Activated CD8-positive, alpha-beta memory T cell treated with anti-CD3 and anti-CD28 coated beads for 4 hours (primary cell): ENCODE measurements around the gene ZBP1.

Source experiments
- DNase-seq, 2 donors: peaks; one replicate each; pipeline ENCODE4 v3.0.0-alpha.2; 2020; ENCODE audit warnings: low read depth in 2 of 2

ZBP1 gene

DNA sequence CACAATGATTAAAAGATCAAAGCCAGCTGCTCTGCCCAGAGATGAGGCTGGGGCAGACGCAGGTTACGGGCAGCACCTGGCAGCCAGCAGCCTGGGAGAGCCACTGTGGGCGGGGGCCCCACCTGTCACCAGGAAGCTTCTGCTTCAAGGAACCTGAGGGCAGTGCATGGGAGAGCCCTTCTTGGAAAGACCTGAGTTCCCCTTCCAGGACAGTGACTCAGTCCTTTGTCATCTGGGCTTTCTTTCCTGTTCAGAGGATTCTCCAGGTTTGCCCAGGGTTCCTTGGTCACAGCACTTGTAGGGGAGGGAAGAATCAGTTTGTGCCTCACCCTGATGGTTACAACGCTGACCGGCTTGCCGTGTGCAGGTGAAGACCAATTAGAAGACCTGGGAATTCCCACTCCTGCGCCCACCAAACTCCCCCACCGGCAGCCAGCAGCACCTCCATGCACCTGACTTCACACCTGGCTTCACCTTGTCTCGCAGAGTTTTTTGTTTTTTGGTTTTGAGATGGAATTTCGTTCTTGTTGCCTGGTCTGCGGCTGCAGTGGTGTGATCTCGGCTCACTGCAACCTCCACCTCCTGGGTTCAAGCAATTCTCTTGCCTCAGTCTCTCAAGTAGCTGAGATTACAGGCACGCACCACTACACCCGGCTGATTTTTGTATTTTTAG lies 2.0 kb downstream of the ZBP1 start:
- DNase-seq, result no peak

DNA sequence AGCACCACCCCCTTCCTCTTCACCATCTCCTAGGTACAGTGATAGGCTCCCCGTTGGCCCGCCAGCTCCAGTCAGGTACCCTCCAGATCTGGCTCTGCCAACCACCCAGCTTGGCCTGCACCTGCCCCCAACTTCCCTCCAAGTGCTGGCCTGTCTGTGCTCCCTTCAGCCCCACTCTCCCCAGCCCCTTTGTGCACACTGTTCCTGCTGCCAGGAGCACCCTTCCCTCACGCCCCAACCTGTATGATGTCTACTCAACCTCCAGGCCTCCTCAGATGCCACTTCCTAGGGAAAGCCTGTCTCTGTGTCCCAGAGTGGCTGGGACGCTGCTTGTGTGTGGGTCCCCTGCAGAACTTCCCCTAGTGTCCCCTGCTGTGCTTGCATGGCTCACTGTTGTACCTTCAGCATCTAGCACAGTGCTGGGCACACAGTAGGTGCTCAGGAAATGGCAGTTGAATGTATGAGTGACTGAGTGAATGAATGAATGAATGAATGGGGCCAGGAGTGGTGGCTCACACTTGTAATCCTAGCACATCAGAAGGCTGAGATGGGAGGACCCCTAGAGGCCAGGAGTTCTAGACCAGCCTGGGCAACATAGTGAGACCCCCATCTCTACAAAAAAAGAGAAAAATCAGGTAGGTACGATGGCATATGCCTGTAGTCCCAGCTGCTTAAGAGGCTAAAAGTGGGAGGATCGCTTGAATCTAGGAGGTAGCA lies 3.0 kb downstream of the ZBP1 start:
- DNase-seq, result no peak

DNA sequence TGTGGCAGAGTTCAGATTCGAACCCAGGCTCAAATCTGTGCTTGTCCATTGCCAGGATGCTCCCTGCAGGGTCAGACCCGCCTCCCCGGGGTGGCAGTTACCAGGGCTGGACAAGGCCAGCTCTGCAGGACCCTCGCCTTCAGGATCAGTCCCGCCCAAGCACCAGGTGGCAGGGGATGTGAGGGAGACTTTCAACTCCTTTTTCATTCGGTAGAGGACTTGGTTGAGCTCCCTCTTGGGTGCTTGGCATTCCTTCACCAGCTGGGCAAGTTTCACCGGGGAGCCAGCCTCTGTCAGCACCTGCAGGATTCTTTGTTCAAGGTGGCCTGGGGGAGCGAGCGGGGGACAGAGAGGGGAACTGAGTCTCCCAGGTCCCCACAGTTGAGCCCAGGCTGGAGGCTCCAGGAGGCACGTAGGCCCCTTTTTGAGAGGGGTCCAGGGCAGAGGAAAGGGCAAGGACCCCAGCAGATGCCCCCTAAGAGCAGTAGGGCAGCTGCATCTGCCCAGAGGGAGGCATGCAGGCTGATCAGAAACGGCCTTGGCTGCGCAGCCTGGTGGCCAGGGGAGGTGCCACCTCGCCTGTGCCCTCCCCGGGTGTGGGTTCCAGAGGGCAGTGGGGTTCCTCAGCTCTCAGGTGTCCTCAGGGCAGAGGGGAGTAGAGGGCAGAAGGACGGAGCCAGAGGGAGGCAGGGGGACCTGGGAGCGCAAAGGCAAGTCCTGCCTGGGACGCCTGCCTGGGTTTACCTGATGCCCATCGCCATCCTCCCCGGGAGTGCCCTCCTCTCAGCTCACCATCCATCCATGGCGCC lies 3.9 kb downstream of the ZBP1 start:
- DNase-seq, result no peak

DNA sequence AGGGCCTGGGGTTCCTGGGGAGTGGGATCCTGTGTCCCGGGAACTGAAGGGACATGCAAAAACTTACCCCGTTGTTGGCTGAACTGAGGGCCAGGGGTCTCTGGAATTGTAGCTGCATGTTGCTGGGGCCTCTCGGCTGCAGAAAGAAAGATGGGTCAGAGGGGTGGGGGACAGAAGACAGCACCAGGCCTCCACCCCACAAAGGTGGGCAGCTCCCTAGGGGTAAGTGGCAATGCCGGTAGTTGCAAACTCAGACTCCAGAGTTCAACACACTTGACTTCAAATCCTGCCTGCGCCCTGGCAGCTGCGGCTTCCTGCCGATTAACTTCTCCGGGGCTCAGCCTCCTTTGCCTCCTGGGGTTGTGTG lies 4.8 kb downstream of the ZBP1 start:
- no peak for DNase-seq

DNA sequence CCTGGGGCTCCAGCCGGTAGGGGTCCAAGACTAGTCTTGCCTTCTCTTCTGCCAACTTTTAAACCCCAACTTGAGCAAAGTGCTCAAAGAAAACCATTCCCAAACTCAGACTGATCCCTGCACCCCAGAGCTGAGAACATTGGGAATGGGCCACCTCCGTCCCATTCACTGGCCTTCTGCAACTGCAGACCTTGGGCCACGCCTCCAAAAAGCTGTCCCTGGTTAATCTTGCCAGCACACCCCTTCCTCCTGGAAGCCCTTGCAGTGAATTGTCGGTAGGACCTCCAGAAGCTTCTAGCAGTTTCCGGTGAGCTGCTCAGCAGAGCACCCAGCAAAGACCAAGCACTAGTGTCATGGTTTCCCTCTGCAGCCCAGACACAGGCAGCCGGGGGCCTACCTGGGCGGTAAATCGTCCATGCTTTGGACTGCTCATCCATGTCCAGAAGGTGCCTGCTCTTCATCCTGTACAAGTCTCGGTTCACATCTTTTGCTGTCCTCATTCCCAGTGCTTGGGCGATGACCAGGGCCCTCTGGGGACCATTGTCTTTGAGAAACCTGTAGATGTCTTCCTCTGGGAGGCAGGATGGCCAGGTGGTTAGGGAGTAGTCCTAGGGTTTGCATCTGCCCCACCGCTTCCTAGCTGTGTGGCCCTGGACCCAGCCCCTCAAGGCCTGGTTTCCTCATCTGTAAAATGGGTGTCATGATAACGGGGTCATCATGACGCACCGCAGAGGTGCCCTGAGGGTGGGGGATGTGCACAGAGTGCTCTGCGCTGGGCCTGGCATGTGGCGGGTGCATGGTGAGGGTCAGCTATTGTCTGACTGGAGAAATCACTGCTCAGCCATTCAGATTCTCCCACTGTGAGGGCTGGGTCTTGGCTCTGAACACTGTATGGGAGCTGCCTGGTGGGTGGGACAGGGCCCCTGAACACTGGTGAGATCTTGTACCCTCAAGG lies 5.5 kb downstream of the ZBP1 start:
- no peak for DNase-seq

DNA sequence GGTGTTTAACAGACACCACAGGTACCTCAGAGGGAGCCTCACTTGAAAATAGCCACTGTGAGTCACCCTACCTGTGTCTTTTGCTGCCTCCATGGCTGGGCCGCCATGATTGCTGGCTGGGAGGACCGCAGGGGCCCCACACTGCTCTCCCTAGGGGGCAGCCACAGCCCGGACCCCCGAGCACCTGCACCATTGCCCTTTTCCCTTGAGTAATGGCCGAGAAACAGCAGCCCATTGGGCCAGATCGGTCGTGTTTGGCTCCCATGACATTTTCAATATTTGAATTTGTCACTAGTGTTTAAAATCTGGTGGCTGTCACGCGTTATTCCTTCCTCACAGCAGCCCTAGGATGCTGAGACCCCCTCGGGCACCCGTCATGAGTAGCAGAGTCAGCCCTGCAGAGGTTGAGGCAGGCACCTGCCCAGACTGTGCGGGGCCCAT lies 6.7 kb downstream of the ZBP1 start:
- DNase-seq, result no peak

DNA sequence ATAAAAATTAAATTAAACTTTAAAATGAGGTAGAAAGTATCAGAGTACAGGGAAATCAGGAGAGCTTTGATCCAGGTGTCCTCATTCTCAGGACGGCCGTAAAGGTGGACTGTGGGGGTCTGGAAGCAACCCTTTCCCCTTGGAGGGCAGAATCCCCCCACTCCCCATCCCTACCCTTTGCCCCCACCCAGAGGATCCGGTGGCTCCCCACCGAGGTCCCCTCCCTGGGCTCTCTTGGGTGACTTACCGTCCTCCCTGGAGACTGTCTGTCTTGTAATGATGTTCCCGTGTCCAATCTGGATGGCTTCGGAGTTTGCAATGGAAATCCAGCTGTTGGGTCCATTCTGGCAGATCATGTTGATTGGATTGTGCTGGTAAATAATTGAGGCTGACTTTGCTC lies 7.3 kb downstream of the ZBP1 start:
- no peak for DNase-seq

DNA sequence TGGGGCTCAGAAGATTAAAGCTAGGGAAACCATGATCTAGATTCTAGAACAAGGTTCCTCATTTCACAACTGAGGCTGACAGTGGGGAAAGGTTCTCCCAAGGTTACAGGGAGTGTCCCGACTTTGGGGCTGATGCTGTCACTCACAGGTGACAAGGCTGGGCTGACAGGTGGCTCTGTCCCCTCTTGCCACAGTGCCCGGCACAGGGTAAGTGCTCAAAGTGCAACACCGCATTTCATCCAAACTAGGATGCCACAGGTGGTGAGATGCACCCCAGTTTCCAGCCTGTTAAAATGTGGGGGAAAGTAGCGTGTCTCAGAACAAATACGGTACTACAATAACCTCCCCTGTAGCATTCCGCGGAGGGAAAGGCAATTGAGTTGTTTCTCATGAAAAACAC lies 7.8 kb downstream of the ZBP1 start:
- no peak for DNase-seq

DNA sequence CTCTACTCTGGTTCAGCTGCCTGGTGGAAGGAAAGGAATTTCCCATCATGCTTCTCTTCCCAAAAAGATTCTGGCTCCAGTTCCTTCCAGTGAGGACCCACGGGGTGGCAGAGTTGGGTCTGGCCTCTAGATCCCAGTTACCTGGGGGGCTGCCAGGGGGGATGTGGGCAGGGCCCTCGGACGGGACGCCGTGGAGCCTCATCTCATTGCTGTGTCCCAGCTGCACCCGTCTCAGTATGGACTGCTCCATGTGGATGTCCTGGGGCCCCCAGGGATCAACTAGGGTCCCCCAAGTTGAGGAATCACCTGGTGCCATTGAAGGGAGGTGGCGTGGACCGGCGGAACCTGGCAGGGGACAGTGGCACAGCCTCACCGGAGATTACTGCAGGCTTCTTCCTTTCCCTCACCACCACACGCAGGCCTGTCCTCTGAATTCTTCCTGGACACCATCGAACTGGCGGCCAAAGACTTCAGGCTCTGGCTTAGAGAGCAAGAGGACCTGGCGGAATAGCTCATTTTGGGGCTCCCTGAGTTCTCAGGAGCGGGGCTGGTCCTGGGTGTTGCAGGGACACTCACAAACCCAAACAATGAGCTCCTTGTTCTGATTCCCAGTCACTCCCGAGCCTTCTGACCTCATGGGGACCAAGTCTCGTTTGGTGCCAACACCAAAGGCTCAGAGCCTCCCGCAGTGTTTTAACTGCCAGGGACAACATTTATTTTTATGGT lies 8.5 kb downstream of the ZBP1 start:
- no peak for DNase-seq

DNA sequence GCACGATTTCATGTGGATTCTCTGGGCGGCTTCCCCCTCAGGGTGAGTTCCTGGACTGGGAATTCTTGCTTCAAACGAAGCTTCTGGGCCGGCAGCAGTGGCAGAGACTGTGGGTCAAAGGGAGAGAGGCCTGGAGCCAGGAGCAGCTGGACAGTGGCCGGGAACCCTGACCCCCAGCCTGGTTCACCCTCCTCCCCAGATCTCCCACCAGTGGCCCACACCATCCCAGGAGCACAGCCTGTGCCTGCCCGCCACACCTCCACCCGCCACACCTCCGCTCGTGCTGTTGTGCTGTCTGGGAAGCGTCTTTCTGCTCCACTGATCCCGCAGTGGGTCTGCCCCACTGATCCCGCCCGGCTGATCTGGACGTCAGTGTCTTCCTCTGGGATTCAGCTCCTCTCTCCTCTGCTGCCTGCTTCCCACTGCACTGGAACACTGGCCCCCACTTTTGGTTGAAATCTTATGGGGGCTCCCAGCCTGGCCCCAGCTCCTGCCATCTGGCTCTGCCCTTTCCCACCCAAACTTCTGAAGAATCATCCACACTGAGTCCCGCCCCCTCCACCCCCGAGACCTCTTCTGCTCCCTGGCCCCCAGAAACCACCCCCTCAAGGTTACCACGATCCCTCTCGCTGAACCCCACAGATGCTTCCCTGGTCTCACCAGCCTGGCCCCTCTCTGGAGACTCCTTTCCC lies 9.8 kb downstream of the ZBP1 start:
- no peak for DNase-seq

DNA sequence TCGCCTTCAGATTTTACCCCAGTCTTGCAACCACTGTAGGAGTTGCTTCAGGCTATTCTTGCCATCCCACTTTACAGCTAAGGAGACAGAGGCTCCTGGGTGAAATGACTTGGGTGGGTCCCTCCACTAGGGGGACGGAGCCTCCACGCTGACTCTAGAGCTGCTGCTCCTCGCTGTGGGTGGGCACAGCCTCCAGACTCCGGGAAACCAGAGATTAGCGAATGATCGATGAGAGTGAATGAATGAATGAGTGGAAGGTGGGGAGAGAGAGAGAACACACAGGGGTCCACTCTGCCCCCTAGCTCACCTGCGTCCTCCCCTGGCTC lies 10.4 kb downstream of the ZBP1 start:
- no peak for DNase-seq

DNA sequence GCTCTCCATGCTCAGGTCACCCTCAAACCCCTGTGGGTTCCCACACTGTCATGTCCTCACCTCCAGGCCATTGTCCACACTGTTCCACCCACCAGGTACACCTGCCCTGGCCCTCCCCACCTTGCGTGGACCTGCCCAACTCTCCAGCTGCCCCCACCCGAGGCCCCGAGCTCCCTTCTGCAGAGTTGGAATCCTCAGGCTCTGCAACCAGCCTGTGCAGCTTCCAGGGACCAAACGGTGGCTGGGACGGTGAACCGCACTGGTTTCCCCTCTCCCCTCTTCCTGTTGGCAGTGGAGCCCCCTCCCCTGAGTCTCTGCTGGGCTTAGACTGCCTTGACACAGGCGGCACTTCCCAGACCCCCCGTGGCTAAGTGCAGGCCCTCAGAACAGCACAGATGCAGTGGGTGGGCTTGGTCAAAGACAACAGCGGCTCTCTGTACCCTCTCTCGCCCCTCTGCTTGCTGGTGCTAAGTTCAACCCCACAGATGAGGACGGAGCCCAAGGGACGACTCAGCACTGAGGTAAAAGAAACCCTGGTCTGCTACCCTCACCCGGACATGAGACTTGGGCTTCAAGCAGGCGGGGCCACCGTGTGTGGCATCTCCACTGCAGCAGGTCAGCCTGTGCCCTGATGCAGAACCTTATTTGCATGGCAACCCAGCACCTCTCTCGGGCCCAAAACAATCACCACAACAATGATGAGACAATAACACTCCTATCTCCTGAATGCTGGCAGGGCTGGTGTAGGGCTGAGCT lies 11.0 kb downstream of the ZBP1 start:
- no peak for DNase-seq

DNA sequence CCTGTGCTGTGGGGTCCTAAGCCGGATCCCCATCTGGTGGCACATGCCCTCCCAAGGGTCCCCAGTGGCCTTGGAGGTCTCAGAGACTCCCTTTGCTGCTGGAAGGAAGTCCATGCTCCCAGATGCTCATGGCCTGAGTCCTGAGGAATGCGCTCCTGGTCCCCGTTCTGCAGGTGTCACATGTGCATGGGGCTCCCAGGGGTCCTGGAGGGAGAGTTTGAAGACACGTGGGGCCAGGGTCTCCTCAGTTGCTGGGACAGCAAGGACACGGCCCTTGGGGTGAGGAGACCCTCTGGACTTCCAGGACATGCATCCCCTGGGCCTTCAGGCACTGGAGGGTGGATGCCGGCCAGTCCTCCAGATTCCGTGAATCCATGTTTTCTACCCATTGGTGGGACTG lies 11.7 kb downstream of the ZBP1 start:
- no peak for DNase-seq

DNA sequence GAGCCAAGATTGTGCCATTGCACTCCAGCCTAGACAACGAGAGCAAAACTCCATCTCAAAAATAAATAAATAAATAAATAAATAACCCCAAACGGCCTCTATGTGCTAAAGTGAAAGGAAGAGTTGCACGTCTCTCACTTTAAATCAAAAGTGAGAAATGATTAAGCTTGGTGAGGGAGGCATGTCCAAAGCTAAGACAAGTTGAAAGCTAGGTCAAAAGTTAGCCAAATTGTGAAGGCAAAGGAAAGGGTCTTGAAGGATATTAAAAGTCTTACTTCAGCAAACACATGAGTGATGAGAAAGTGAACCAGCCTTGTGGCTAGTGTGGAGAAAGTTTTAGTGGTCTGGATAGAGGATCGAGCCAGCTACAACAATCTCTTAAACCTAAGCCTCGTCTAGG lies 14.3 kb downstream of the ZBP1 start:
- no peak for DNase-seq

DNA sequence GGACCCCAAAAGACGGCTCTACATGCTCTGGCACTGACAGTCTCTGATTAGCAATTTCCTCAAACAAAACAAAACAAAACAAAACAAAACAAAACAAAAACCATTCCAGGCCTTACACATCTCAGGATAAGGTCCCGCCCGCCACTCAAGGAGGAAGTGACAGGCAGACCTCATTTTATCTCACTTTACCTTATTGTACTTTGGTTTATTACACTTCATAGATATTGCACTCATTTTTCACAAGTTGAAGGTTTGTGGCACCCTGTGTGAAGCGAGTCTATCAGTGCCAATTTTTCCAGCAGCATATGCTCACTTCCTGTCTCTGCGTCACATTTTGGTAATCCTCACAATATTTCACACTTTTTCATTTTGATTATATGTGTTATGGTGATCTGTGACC lies 15.2 kb downstream of the ZBP1 start:
- DNase-seq, result no peak

DNA sequence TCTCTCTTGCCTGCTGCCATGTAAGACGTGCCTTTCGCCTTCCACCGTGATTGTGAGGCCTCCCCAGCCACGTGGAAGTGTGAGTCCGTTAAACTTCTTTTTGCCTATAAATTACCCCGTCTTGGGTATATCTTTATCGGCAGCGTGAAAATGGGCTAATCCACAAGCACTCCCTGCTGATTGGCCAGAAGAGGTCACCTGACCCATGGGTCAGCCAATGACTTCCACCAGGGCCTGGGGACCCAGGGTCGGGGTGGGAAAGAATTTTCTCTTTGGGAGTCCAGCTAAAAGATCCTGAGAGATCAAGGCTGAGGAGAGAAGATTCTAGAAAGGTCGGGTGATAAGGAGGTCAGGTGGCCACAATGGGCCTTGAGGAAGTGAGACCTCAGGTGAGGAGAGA lies 17.1 kb downstream of the ZBP1 start:
- DNase-seq, result no peak

DNA sequence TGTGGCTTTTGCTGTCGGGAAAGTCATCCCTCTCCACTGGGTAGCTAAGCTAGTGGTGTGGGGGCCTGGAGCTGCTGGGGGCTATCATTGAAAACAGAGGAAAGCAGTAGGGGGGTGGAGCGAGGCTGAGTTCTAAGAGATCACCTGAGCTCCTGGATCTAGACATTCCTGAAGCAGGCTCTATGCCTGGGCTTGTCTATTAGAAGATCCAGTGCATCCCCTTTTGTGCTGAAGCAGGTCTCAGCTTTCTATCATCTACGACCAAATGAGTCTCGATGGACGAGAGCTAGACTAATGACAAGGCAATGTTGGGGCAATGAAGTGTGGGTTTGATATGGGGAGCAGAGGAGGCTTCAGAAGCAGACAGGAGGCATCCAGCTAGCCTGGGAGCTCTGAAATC lies 18.5 kb downstream of the ZBP1 start:
- no peak for DNase-seq

DNA sequence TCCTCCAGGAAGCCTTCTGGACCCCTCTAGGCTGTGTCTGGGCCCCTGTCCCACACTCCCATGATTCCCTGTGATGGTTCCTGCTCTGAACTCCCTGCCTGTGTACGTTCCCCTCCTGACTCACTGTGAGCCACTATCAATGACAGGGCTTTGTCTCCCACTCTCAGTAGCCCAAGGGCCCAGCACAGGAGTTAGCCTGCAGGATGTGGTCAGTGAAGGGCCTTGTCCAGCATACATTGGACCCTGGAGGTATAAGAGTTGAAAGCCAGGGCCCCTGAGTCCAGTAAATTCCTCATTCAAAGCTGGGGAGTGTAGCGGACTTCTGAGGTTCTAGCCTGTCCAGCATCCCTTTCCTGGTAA lies 19.0 kb downstream of the ZBP1 start:
- no peak for DNase-seq

DNA sequence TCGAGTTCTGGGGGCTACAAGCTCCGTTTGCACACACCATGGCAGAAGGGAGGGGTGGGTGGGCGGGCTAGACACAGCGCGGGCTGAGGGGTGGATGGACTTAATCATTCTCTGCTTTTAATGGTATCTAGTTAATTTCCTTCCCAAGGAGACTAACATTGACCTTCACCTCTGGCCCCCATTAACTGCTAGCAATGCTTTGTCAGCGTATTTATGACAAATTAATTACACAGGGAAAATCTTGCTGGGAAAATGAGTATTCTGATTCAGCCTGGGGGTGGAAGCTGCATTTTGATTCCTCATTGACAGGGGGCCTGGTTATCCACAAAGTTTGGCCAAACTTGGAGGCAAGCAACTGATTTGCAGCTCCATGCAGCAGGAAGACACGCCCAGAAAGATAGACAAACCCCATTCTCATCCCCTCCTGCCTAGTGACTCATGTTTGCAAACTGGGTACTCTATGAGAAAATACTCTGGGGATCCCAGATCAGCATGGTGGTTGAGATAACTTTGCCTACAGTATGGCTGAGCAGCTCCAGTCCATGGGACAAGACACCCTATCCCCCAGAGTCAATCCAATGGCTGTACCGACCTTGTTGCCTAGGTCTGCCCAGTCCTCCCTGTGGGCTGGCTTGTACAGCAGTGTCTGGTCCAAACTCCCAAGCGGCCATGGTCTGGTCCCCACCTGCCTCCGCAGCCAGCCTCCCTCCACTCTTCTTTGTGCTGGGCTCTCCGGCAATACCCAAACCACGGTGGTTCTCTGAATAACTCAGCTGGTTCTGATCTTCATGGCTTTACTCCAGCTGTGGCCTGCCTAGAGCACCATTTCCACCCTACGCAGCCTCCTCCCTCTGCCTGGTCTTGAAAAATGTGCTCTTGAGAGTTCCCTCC lies 19.7 kb downstream of the ZBP1 start:
- no peak for DNase-seq
